ENCODE measurements around the gene CUL1.
"Not testable (repeated sequence)": the region's sequence is repeated elsewhere in the genome, so short reads cannot be mapped to it uniquely, and the experiment has no call there.

The CUL1 gene

GRCh38 chr7:148694631-148695030 is 4.1 kb upstream of the CUL1 start:
- intact Hi-C loops (cut with DNase I) = loop anchor here (10.0 kb wide), 1 partner anchor 190 kb away; the partner anchor contains the start of gene EZH2
- no peak for DNase-seq

GRCh38 chr7:148695953-148696352 is 2.8 kb upstream of the CUL1 start:
- DNase-seq = no peak
- intact Hi-C loops (cut with DNase I) = loop anchor here (10.0 kb wide), 1 partner anchor 189 kb away; the partner anchor contains the start of gene EZH2

- intact Hi-C loops (cut with DNase I) = loop anchor here (10.0 kb wide), 1 partner anchor 188 kb away; the partner anchor contains the start of gene EZH2
- no peak for DNase-seq
These were observed 1.9 kb upstream of the CUL1 start for GRCh38 chr7:148696787-148697186.

GRCh38 chr7:148697256-148698006 is 1.3 kb upstream of the CUL1 start:
- intact Hi-C loops (cut with DNase I) = loop anchor here (10.0 kb wide), 1 partner anchor 187 kb away; the partner anchor contains the start of gene EZH2

GRCh38 chr7:148698007-148698396 is 701 bp upstream of the CUL1 start:
- DNase-seq = peak in 17 of 42 donors; percentile 19 to 74 (median 41)
- intact Hi-C loops (cut with DNase I) = loop anchor here (10.0 kb wide), 1 partner anchor 187 kb away; the partner anchor contains the start of gene EZH2

More at GRCh38 chr7:148697256-148698006, 1.3 kb upstream of the CUL1 start:
- peak in 2 of 42 donors; percentile 18 to 45 for DNase-seq

- intact Hi-C loops (cut with DNase I) = loop anchor here (10.0 kb wide), 1 partner anchor 186 kb away; the partner anchor contains the start of gene EZH2
- peak in 39 of 42 donors; percentile 15 to 72 (median 45) for DNase-seq
These were observed 500 bp downstream of the CUL1 start for GRCh38 chr7:148699024-148699781.

- no peak for DNase-seq
- intact Hi-C loops (cut with DNase I) = loop anchor here (10.0 kb wide), 2 partner anchors 185 to 265 kb away; partner anchors contain the start of gene EZH2
These were observed 1.3 kb downstream of the CUL1 start for GRCh38 chr7:148699782-148700629.

GRCh38 chr7:148700661-148701064 is 2.0 kb downstream of the CUL1 start:
- peak in 3 of 42 donors; percentile 17 to 46 (median 20) for DNase-seq
- intact Hi-C loops (cut with DNase I) = loop anchor here (10.0 kb wide), 1 partner anchor 264 kb away; no protein-coding TSS in a partner anchor

- intact Hi-C loops (cut with DNase I) = loop anchor here (10.0 kb wide), 1 partner anchor 263 kb away; no protein-coding TSS in a partner anchor
- no peak for DNase-seq
These were observed 2.7 kb downstream of the CUL1 start for GRCh38 chr7:148701414-148701813.

- no peak for DNase-seq
- intact Hi-C loops (cut with DNase I) = loop anchor here (10.0 kb wide), 1 partner anchor 262 kb away; no protein-coding TSS in a partner anchor
These were observed 4.4 kb downstream of the CUL1 start for GRCh38 chr7:148702876-148703670.

- DNase-seq = not testable (repeated sequence)
- intact Hi-C loops (cut with DNase I) = loop anchor here (10.0 kb wide), 1 partner anchor 261 kb away; no protein-coding TSS in a partner anchor
These were observed 4.9 kb downstream of the CUL1 start for GRCh38 chr7:148703671-148703962.

GRCh38 chr7:148704189-148704588 is 5.5 kb downstream of the CUL1 start:
- no peak for DNase-seq

GRCh38 chr7:148704970-148705369 is 6.3 kb downstream of the CUL1 start:
- intact Hi-C loops (cut with DNase I) = loop anchor here (10.0 kb wide), 1 partner anchor 260 kb away; no protein-coding TSS in a partner anchor
- DNase-seq = no peak

More at GRCh38 chr7:148704189-148704588, 5.5 kb downstream of the CUL1 start:
- intact Hi-C loops (cut with DNase I) = loop anchor here (10.0 kb wide), 1 partner anchor 261 kb away; no protein-coding TSS in a partner anchor

GRCh38 chr7:148706368-148706767 is 7.7 kb downstream of the CUL1 start:
- intact Hi-C loops (cut with DNase I) = loop anchor here (10.0 kb wide), 1 partner anchor 258 kb away; no protein-coding TSS in a partner anchor
- no peak for DNase-seq

GRCh38 chr7:148708026-148708885 is 9.6 kb downstream of the CUL1 start:
- peak in 1 of 42 donors; percentile 8 for DNase-seq
- intact Hi-C loops (cut with DNase I) = loop anchor here (10.0 kb wide), 1 partner anchor 257 kb away; no protein-coding TSS in a partner anchor

- intact Hi-C loops (cut with DNase I) = loop anchor here (10.0 kb wide), 1 partner anchor 256 kb away; no protein-coding TSS in a partner anchor
These were observed 10.3 kb downstream of the CUL1 start for GRCh38 chr7:148709014-148709413.

More at GRCh38 chr7:148709014-148709413, 10.3 kb downstream of the CUL1 start:
- no peak for DNase-seq

Measured in head of caudate nucleus (tissue), 42 donors.